ENCODE results near the gene MMP1. TPM values are rescaled to one million over a fixed set of nuclear protein-coding genes. Genes with fewer than 3 reads are reported as not detected.

Gene MMP1
- total RNA-seq, 2 donors from 2014 or later = 1.2 TPM; not detected in 1

- Histone ChIP-seq H3K27me3 (replicated peaks; ENCODE audit: insufficient read depth) (no peaks in the 10 kb centered on the region), H3K9me3 (no peaks in the 10 kb centered on the region), H3K36me3 (no peaks in the 10 kb centered on the region), H3K4me3 (no peak overlapping the region), H3K27ac (no peak overlapping the region), H3K4me1 (replicated peaks) (no peaks in the 10 kb centered on the region)
- intact Hi-C loops (cut with DNase I) = loop anchor here (10.0 kb wide), 1 partner anchor 107 kb away; no protein-coding TSS in a partner anchor
- 83% methylated on average over 2 of the region's 2 CpGs for WGBS
- DNase-seq (ENCODE audit: low spot score) = no peak
- TF ChIP-seq POLR2AphosphoS5 (IDR thresholded peaks at IDR 0.05) (no peak), CTCF (IDR thresholded peaks at IDR 0.05) (no peak), POLR2A (IDR thresholded peaks at IDR 0.05) (no peak)
These were observed 39.7 kb upstream of the MMP1 start for GRCh38 chr11:102837646-102838045.

GRCh38 chr11:102837156-102837555 is 39.2 kb upstream of the MMP1 start:
- no peaks in the 10 kb centered on the region for H3K36me3 ChIP-seq
- H3K4me1 ChIP-seq (replicated peaks) = no peaks in the 10 kb centered on the region
- no peak for TF ChIP-seq POLR2A (IDR thresholded peaks at IDR 0.05)
- TF ChIP-seq POLR2AphosphoS5 (IDR thresholded peaks at IDR 0.05) = no peak
- TF ChIP-seq CTCF (IDR thresholded peaks at IDR 0.05) = no peak
- intact Hi-C loops (cut with DNase I) = loop anchor here (10.0 kb wide), 1 partner anchor 108 kb away; no protein-coding TSS in a partner anchor
- H3K4me3 ChIP-seq = no peak overlapping the region
- no peaks in the 10 kb centered on the region for H3K9me3 ChIP-seq
- H3K27me3 ChIP-seq (replicated peaks; ENCODE audit: insufficient read depth) = no peaks in the 10 kb centered on the region
- 92% methylated on average over 2 of the region's 2 CpGs for WGBS
- H3K27ac ChIP-seq = no peak overlapping the region
- DNase-seq (ENCODE audit: low spot score) = no peak

- no peak overlapping the region for H3K27ac ChIP-seq
- no peak for TF ChIP-seq POLR2AphosphoS5 (IDR thresholded peaks at IDR 0.05)
- no peak for TF ChIP-seq CTCF (IDR thresholded peaks at IDR 0.05)
- no peak for TF ChIP-seq POLR2A (IDR thresholded peaks at IDR 0.05)
- H3K27me3 ChIP-seq (replicated peaks; ENCODE audit: insufficient read depth) = no peaks in the 10 kb centered on the region
- no peaks in the 10 kb centered on the region for H3K4me1 ChIP-seq (replicated peaks)
- DNase-seq (ENCODE audit: low spot score) = no peak
- WGBS = 11% methylated on average over 3 of the region's 3 CpGs
- no peak overlapping the region for H3K4me3 ChIP-seq
- no peaks in the 10 kb centered on the region for H3K9me3 ChIP-seq
- H3K36me3 ChIP-seq = no peaks in the 10 kb centered on the region
- intact Hi-C loops (cut with DNase I) = loop anchor here (10.0 kb wide), 1 partner anchor 108 kb away; no protein-coding TSS in a partner anchor
These were observed 38.4 kb upstream of the MMP1 start for GRCh38 chr11:102836290-102836875.

GRCh38 chr11:102833731-102834130 is 35.8 kb upstream of the MMP1 start:
- intact Hi-C loops (cut with DNase I) = loop anchor here (10.0 kb wide), 1 partner anchor 111 kb away; no protein-coding TSS in a partner anchor
- H3K36me3 ChIP-seq = no peaks in the 10 kb centered on the region
- no peak for DNase-seq (ENCODE audit: low spot score)
- no peak overlapping the region for H3K27ac ChIP-seq
- H3K9me3 ChIP-seq = no peaks in the 10 kb centered on the region
- no peak for TF ChIP-seq CTCF (IDR thresholded peaks at IDR 0.05)
- no peak for TF ChIP-seq POLR2AphosphoS5 (IDR thresholded peaks at IDR 0.05)
- TF ChIP-seq POLR2A (IDR thresholded peaks at IDR 0.05) = no peak
- WGBS = 84% methylated on average over 2 of the region's 2 CpGs
- no peak overlapping the region for H3K4me3 ChIP-seq
- H3K4me1 ChIP-seq (replicated peaks) = no peaks in the 10 kb centered on the region
- H3K27me3 ChIP-seq (replicated peaks; ENCODE audit: insufficient read depth) = no peaks in the 10 kb centered on the region

GRCh38 chr11:102832612-102833011 is 34.7 kb upstream of the MMP1 start:
- H3K9me3 ChIP-seq = no peaks in the 10 kb centered on the region
- H3K36me3 ChIP-seq = no peaks in the 10 kb centered on the region
- no peak for DNase-seq (ENCODE audit: low spot score)
- H3K27me3 ChIP-seq (replicated peaks; ENCODE audit: insufficient read depth) = no peaks in the 10 kb centered on the region
- H3K27ac ChIP-seq = no peak overlapping the region
- TF ChIP-seq CTCF (IDR thresholded peaks at IDR 0.05) (no peak), POLR2A (IDR thresholded peaks at IDR 0.05) (no peak), POLR2AphosphoS5 (IDR thresholded peaks at IDR 0.05) (no peak)
- 93% methylated on average over 7 of the region's 7 CpGs for WGBS
- intact Hi-C loops (cut with DNase I) = loop anchor here (10.0 kb wide), 1 partner anchor 112 kb away; no protein-coding TSS in a partner anchor
- H3K4me1 ChIP-seq (replicated peaks) = no peaks in the 10 kb centered on the region
- no peak overlapping the region for H3K4me3 ChIP-seq
